ENCODE data around the gene DET1.

- TF ChIP-seq POLR2AphosphoS5 (IDR thresholded peaks at IDR 0.05) (no peak), EP300 (IDR thresholded peaks at IDR 0.05) (no peak)
Observed at GRCh38 chr15:88543065-88543776, 3.3 kb downstream of the DET1 start.
